HL-60/S4 treated with retinoic acid at 250 ng/mL for 4 days and 3 days (cell line): Measurements from ENCODE around the gene C2CD4C.
"Not testable (repeated sequence)": the region's sequence is repeated elsewhere in the genome, so short reads cannot be mapped to it uniquely, and the experiment has no call there.

ENCODE experiments used
- in situ Hi-C: fragments of 300-500 bp; cut with MboI; formaldehyde crosslinking; loops from 2 replicates; pipeline ENCODE4 v1.7.0; 2022; ENCODE audit warnings: low sequenced_read_pairs

Gene C2CD4C

DNA sequence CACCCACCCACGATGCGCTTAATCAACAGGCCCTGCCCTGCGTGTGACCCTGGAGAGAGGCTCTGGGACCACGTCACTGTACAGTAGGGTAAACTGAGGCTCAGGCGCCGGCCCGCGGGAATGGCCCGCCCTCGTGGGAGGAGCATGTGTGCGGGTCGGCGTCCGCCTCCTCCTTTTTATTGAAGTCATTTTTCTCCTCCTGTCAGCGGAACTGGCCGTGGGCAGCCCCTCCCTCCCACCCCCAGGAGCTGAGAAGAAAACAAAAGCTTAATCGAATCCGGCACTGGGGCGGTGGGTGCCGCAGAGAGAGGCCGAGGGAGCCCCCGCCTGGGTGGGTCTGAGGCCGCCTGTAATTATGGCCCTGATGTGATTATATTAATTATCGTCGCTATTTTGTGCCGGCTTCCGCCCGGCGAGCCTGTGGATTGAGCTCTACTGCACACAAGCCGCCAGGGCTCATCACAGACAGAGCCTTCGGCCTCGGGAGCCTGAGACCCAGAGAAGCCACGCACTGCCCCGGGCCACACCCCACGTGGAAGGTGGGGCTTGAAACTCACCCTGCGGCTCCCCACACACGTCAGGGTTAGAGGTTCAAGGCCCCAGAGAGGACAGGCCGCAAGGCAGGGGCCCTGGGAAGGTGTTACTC, 7.0 kb downstream of the C2CD4C start:
- in situ Hi-C loops, result no loop called here

DNA sequence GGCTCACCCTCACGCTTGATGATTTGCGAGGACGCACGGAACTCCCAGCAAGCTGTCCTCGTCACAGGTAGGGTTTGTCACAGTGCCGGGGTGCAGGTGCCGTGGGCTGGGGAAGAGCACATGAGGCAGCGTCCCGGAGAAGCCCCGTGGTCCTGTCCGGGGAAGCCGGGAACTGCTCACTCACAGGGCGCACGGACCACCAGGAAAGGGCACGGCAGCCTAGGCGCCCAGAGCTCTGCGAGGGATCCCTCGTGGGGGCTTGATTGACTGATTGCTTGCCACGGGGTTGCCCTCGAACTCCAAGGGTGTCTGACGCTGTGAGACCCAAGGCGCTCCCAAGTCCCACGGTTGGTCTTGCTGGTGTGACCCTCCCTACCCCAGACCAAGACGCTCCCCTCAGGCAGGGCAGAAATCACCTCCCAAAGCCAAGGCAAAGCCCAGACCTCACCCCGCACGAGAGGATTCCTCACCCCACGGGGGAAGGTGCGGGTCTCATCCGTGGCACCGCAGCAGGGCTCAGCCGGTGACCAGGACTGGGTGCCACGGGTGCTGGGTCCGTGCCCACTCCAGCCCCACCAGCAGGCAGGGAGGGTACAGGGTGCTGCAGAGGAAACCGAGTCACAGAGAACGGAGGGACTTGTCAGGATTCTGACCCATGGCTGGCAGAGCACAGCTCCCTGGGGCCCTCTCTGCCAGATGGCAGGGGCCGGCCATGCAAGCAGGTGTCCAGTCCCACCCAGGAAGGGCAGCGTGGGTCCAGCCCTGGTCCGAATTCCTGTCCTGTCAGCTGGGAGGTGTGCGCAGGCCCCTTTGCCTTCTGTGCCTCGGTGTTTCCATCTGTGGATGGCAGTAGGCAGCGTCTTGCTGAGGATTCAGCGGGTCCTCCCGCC, 7.7 kb downstream of the C2CD4C start:
- in situ Hi-C loops, result no loop called here

DNA sequence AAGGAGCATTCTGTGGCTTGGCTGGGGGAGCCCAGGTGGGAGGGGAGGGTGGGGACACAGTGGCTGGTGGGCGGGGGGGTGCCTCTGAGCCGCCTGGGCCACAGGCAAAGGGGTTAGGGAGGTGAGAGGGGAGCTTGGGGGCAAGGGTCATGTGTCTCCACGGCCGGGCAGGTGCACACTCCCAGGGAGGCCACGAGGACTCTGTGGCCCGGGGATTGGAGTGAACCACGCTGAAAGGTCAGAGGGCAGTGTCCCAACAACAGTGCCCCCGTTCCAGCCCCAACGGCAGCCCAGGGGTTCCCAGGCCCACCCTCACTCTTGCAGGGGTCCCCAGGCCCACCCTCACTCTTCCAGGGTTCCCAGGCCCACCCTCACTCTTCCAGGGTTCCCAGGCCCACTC, 9.6 kb downstream of the C2CD4C start:
- in situ Hi-C loops, result no loop called here

DNA sequence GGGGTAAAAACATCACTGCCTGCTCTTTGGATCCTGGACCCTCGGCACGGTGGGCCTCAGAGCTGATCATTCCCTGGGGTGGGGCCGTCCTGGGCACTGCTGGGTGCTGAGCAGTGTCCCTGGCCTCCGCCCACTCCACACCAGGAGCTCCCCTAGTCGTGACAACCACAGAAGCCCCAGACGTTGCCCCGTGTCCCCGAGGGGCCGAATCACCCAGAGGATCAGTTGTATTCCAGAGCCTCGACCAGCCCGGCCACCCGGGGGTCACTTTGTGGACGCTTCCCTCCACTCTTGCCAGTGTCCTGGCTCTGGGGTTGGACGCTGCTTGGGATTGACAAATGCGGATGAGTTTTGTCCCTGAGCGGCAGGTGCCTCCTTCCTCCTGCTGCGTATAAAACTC, 10.2 kb downstream of the C2CD4C start:
- in situ Hi-C loops, result no loop called here

DNA sequence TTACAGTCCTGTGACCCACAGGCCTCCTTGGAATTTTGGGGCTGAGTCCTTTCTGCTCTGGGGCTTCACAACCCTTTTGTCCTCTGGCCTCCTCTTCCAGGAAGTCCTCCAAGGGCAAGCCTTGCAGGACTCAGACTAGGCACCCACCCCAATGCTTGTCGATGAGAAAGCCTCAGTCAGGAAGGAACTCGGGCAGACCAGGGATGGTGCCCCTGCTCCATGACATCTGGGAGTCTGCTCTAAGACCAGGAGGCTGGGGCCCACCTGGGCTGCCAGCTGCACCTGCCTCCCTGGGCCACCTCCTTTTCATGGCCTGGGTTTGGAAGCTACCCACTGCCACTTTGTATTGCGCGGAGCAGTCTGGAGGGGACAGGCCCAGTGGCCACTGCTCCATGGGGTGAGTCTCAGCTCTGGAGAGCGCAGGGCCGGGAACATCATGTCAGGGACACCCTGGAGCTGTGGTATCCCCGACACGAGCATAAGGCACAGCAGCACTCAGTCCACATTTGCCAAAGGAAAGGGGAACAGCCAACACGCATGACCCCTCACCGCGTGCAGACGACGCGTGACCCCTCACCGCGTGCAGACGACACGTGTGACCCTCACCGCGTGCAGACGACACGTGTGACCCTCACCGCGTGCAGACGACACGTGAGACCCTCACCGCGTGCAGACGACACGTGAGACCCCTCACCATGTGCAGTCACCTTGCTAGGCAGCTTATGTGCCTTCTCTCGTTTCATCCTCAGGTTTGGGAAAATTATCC, 10.8 kb downstream of the C2CD4C start:
- in situ Hi-C loops, result no loop called here

DNA sequence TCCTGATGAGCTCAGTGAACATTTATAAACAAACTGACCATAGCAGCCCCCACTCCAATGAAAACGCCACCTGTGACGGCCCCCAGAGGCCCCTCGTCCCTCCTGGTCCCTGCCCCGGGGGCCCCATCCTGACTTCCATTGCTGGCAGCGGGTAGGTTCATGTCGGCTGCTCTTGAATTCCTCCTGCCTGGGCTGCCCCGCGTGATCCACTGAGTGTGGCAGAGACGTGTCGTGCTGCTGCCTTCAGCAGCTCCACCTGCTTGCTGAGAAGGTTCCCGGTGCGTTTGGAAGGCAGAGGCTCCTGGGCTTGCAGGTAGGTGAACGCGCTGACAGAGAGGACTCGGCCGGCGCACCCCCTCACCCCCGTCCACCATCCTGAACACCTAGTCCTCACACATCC, 11.6 kb downstream of the C2CD4C start:
- in situ Hi-C loops, result no loop called here

DNA sequence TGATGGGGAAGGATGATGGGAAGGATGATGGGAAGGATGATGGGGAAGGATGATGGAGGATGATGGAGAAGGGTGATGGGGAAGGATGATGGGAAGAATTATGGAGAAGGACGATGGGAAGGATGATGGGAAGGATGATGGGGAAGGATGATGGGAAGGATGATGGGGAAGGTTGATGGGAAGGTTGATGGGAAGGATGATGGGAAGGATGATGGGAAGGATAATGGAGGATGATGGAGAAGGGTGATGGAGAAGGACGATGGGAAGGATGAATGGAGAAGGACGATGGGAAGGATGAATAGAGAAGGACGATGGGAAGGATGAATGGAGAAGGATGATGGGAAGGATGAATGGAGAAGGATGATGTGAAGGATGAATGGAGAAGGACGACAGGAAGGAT, 13.5 kb downstream of the C2CD4C start:
- in situ Hi-C loops, result no loop called here

DNA sequence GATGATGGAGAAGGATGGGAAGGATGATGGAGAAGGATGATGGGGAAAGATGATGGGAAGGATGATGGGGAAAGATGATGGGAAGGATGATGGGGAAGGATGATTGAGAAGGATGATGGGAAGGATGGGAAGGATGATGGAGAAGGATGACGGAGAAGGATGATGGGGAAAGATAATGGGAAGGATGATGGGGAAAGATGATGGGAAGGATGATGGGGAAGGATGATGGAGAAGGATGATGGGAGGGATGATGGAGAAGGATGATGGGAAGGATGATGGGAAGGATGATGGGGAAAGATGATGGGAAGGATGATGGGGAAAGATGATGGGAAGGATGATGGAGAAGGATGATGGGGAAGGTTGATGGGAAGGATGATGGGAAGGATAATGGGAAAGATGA, 14.1 kb downstream of the C2CD4C start:
- in situ Hi-C loops, result not testable (repeated sequence)

DNA sequence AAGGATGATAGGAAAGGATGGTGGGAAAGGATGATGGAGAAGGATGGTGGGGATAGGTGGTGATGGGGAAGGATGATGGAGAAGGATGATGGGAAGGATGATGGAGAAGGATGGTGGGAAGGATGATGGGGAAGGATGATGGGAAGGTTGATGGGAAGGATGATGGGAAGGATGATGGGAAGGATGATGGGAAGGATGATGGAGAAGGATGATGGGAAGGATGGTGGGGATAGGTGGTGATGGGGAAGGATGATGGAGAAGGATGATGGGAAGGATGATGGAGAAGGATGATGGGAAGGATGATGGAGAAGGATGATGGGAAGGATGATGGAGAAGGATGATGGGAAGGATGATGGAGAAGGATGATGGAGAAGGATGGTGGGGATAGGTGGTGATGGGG, 15.4 kb downstream of the C2CD4C start:
- in situ Hi-C loops, result not testable (repeated sequence)

DNA sequence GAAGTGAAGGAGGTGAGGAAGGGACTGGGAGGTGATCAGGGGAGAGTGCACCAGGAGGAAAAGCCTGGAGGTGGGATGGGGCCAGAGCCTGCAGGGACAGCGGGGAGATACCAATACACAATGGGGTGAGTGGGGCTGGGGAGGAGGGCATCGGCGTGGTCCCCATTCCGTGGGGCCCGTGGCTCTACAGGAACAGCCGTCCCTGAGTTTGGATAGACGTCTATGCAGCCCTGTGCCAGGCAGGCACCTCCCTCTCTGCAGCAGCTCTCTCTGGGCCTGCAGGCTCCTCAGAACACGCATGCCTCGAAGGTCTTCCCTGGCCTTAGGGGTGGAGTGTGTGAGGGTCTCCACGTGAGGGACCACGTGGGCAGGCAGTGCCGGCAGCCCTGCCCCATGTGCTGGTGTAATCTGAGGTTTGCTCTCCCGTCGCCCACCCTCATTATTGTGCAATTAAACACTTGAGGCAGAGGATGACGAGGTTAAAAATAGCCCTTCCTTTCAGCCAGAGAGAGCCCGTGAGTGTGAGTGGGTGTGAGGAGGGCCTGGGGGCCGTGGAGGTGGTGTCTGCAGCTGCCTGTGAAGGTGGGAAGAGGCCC, 16.5 kb downstream of the C2CD4C start:
- in situ Hi-C loops, result no loop called here

DNA sequence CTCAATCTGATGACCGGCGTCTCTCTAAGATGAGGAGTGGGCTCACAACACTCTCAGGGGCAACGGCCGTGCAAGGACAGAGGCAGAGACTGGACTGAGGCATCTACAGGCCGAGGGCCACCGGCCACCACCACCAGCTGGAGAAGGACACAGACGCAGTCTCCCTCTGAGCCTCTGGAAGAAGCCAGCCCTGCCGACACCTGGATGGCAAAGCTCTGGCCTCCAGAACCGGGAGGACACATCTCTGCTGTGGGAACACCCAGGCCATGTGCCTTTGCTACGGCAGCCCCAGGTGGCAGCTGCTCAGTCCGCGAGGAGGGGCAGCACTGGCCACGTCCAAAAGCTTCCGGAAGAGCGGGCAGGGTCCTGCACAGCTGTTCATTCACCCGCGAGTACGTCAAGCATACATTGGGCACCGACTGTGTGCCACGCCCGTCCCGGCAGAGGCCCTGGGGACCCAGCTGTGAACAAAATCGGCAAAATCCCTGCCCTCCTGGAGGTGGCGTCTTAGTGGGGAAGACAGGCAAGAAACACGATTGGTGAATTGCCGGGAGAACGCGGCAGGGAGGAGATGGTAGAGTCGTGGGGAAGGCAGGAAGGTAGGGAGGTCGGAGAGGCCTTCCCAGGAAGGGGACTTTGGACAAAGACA, 17.1 kb downstream of the C2CD4C start:
- in situ Hi-C loops, result no loop called here

DNA sequence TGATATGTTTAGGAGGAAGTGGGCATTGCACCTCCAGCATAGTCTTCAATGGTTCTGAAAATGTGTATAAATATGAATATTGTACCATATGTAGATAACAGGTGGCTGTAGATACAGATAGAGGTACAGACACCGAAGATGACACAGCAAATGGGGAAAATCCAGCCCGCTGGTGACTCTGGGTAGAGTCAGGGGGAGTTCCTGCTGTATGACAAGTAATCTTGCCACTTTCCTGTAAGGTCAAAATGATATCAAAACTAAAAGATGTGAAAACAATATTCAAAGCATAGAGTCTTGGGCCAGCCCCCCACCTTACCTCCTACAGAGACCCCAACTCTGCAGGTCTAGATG, 17.8 kb downstream of the C2CD4C start:
- in situ Hi-C loops, result no loop called here

DNA sequence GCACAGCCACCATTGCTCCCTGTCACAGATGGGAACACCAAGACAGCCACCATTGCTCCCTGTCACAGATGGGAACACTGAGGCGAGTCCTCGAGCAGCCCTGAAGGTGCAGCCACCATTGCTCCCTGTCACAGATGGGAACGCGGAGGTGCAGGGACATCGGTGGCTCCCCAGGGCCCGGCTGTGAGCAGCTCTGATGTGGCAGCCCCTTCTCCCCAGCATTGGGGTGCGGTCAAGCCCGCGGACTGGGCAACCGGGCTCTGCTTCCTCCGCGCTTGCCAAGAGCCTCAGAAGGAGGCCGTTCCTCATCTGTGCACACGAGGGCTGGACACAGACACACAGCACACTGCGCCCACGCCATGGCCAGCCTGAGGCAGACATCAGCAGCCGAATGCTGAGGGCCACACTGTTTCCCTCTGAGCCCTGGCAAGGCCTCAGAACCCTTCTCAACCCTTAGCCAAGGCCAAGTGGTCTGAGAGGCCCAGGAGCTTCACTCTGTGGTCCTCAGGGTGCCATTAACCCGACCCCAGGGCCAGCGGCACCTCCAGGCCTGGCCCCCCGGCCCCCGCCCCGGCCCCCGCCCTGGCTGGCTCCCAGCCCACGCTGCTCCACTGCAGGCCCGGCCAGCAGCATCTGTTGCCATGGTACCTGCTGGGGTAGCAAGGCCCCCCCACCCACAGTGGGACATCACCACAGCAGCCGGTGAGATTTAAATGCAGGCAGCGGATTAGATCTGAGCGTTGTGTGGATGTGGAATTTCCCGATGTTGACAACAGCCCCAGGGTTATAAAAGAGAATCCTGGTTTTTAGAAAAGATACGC, 18.4 kb downstream of the C2CD4C start:
- in situ Hi-C loops, result no loop called here

DNA sequence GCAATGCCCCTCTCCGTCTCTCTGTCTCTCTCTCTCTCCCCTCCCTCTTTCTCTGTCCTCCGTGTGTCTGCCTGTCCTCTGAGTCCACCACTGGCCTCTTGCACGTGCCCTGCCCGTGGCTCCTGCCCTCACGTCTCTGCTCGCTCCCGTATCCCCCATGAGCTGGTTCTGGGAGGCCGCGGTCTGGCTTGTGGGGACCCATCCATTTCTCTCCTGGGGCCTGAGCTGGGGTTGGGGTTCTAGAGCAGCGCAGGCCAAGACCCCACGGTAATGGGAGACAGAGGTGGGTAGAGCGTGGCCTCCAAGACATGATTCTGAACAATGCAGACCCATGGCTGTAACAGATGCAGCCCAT, 19.0 kb downstream of the C2CD4C start:
- in situ Hi-C loops, result no loop called here

DNA sequence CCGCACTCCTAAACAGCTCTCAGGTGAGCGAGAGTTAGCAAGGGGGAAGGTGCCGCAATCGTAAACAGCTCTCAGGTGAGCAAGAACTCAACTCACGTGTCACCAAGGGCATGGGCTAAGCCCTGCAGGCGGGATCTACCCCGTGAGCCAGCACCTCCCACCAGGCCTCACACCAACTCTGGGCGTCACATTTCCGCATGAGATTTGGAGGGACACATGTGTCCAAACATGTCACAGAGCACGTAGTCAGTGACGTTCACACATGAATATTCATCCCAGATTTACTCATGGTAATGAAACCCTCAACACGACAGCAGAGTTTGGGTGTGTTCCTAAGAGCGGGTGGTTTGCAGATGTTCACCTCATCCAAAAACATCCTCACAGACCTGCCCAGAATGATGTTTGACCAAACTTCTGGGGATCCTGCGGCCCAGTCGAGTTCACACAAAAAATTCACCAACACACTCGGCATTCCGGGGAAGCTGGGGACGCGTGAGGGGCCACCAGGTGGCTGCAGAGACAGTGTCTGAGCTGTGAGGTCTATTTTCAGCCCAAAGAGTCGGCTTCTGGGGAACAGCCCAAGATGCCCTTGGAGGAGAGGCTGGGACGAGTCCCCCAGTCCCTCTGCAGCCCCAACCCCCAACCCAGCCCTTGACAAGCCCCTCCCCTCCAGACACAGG, 19.6 kb downstream of the C2CD4C start:
- in situ Hi-C loops, result no loop called here

DNA sequence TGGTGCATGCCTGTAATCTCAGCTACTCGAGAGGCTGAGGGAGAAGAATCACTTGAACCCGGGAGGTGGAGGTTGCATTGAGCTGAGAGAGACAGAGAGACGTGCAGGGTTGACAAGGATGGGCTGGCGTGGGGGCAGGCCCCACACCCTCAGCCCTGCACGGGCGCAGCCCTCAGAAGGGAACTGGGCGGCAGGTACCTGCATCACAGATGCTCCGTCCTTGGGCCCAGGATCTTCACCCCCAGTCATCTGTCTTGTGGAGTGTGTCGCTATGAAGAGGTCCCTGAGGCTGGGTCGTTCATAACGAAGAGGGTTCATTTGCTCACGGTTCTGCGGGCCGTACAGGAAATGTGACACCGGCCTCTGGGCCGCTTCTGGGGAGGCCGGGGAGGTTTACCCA, 20.3 kb downstream of the C2CD4C start:
- in situ Hi-C loops, result no loop called here

DNA sequence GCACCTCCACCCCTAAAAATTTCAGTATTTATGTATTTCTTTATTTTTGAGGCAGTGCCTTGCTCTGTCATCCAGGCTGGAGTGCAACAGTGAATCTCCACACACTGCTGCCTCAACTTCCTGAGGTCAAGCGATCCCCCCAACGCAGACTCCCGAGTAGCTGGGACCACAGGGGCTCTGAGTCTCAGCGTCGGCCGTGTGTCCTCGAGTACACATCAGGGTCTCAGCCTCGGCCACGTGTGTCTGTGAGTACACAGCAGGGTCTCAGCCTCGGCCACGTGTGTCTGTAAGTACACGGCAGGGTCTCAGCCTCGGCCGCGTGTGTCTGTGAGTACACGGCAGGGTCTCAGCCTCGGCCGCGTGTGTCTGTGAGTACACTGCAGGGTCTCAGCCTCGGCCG, 21.2 kb downstream of the C2CD4C start:
- in situ Hi-C loops, result no loop called here

DNA sequence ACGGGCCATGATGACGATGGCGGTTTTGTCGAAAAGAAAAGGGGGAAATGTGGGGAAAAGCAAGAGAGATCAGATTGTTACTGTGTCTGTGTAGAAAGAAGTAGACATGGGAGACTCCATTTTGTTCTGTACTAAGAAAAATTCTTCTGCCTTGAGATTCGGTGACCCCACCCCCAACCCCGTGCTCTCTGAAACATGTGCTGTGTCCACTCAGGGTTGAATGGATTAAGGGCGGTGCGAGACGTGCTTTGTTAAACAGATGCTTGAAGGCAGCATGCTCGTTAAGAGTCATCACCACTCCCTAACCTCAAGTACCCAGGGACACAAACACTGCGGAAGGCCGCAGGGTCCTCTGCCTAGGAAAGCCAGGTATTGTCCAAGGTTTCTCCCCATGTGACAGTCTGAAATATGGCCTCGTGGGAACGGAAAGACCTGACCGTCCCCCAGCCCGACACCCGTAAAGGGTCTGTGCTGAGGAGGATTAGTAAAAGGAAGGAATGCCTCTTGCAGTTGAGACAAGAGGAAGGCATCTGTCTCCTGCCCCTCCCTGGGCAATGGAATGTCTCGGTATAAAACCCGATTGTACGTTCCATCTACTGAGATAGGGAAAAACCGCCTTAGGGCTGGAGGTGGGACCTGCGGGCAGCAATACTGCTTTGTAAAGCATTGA, 22.2 kb downstream of the C2CD4C start:
- in situ Hi-C loops, result not testable (repeated sequence)

DNA sequence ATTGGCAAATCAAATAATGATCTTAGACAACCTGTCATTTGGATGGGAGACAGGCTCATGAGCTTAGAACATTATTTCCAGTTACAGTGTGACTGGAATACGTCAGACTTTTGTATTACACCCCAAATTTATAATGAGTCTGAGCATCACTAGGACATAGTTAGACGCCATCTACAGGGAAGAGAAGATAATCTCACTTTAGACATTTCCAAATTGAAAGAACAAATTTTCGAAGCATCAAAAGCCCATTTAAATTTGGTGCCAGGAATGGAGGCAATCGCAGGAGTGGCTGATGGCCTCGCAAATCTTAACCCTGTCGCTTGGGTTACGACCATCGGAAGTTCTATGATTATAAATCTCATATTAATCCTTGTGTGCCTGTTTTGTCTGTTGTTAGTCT, 22.8 kb downstream of the C2CD4C start:
- in situ Hi-C loops, result not testable (repeated sequence)
